C4-2B (cell line): ENCODE measurements around the gene ESR2.

ENCODE experiments used
- H3K27ac ChIP-seq: fragments of 450-650 bp; 2 replicates; pipeline ENCODE4 v1.5.1; 2017
- ZFX ChIP-seq: fragments of 450-650 bp; IDR thresholded peaks from 2 replicates; pipeline ENCODE4 v1.6.1; 2017
- TF ChIP-seq, protein P1 (sequence below): fragments of 450-650 bp; conservative IDR thresholded peaks from 2 replicates; pipeline ENCODE4 v1.5.1; 2017; ENCODE audit warnings: mild to moderate bottlenecking

Gene ESR2

DNA sequence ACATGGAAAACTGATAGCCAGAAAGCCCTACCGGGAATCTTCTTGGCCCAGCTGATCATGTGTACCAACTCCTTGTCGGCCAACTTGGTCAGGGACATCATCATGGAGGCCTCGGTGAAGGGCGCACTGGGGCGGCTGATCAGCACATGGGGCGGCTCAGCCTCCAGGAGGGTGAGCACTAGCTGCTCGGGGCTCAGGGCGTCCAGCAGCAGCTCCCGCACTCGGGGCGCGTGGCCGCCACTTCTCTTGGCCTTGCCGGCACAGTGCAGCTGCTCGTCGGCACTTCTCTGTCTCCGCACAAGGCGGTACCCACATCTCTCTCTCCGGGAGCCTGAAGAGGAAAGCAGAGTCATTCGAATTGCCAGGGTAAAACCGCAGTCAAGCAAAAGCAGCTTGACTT lies 33.8 kb downstream of the ESR2 start:
- H3K27ac ChIP-seq = no peak overlapping the region
- TF ChIP-seq ZFX = no peak
- TF ChIP-seq, protein P1, sequence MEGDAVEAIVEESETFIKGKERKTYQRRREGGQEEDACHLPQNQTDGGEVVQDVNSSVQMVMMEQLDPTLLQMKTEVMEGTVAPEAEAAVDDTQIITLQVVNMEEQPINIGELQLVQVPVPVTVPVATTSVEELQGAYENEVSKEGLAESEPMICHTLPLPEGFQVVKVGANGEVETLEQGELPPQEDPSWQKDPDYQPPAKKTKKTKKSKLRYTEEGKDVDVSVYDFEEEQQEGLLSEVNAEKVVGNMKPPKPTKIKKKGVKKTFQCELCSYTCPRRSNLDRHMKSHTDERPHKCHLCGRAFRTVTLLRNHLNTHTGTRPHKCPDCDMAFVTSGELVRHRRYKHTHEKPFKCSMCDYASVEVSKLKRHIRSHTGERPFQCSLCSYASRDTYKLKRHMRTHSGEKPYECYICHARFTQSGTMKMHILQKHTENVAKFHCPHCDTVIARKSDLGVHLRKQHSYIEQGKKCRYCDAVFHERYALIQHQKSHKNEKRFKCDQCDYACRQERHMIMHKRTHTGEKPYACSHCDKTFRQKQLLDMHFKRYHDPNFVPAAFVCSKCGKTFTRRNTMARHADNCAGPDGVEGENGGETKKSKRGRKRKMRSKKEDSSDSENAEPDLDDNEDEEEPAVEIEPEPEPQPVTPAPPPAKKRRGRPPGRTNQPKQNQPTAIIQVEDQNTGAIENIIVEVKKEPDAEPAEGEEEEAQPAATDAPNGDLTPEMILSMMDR = no peak

DNA sequence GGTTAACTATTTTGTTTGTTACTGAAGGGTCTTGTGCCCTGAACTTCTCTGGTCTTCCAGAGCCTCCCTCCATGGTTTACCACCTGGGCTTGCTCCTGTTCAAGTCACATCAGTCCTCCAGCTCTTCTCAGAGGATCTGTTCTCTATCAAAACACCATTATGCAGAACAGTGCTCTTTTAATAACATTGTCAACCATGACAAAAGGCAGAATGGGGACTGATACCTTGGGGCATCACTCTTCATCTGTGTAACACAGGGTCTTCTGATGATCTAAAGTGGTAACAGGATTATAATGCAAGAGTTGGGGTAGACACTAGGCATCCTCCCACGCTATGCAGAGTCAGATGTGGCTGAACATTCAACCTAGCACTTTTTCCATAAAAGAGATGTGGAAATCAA lies 38.4 kb downstream of the ESR2 start:
- no peak overlapping the region for H3K27ac ChIP-seq
- TF ChIP-seq ZFX = no peak
- TF ChIP-seq, protein P1 = no peak

DNA sequence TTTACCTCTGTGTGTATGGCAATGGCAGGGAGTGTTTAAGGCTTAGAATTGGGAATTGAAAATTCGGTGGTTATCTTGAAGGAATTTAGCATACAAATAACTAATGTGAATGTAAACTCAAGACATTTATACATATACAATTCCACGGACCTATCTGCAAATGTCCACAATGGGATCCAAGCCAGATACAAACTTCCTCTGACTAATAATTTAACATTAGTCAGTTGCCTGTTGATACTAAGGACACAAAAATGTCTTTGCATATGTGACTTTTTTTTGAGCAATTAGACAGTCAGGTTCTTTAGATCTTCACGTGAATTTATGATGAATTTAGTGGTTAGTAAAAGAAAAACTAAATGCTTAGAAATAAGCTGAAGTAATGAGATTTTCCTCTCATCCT lies 40.5 kb downstream of the ESR2 start:
- TF ChIP-seq ZFX = no peak
- TF ChIP-seq, protein P1 = no peak
- no peak overlapping the region for H3K27ac ChIP-seq

DNA sequence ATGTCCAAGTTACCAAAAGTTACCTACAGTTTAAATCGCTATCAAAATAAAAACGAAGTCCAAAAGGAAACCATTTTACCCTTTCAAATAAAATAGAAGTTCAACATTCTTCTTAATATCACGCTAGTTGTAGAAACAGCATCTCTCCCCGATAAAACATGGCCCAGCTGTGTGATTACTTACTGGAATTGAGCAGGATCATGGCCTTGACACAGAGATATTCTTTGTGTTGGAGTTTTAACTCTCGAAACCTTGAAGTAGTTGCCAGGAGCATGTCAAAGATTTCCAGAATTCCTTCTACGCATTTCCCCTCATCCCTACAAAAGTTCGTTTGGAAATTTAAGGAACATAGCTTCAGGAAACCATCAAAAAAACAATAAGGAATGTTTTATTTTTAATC lies 44.8 kb downstream of the ESR2 start:
- TF ChIP-seq, protein P1 = no peak
- H3K27ac ChIP-seq = no peak overlapping the region

GRCh38 chr14:64248689-64249088 lies 45.5 kb downstream of the ESR2 start:
- TF ChIP-seq, protein P1 = no peak
- H3K27ac ChIP-seq = no peak overlapping the region

GRCh38 chr14:64247195-64247594 lies 47.0 kb downstream of the ESR2 start:
- H3K27ac ChIP-seq = no peak overlapping the region
- no peak for TF ChIP-seq ZFX
- TF ChIP-seq, protein P1 = no peak

- H3K27ac ChIP-seq = no peak overlapping the region
- TF ChIP-seq ZFX = no peak
- TF ChIP-seq, protein P1 = no peak
These were observed 47.5 kb downstream of the ESR2 start for GRCh38 chr14:64246688-64247087.
